Measurements from ENCODE around the gene C6orf132. TPM values are rescaled to one million over a fixed set of nuclear protein-coding genes. Genes with fewer than 3 reads are reported as not detected.
A peak's percentile ranks its signal among the peaks of the same experiment; 100 is the strongest.

The C6orf132 gene
- total and polyA plus RNA-seq, 9 of the 15 experiments (the other 6 are each of a cell fraction or from before 2014, with no cell fraction given): 0.06 to 0.35 (median 0.14) TPM

DNA sequence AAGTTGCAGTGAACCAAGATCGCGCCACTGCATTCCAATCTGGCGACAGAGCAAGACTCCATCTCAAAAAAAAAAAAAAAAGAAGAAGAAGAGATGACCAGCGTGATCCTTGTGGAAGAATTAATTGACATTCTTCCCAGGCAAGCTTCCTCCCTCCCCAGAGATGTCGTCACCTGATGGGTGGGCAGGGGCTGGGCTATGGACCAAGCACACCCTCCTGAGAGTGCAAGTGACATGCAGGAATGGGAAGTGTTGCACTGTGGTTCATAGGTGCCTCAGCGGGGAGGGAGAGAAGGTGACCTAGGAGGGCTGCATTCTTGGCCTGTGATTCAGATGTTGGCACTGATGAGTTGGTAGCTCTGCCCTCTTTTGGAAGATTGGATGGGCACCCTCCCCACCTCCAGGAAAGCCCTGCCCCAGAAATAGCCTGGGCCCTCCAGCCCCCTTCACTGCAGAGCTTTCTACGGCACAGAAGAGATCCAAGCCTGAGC is 54.3 kb downstream of the C6orf132 start:
- Histone ChIP-seq H3K36me3 (ENCODE audit: control insufficient read depth, insufficient read depth, low read length) (no peaks in the 10 kb centered on the region; the same call in 2 of the 3 replicates), H3K79me2 (ENCODE audit: control insufficient read depth, insufficient read depth, low read length) (no peaks in the 10 kb centered on the region), H3K4me3 (no peak overlapping the region), H3K9me3 (replicated peaks; ENCODE audit: control insufficient read depth, insufficient read depth, low read depth, low read length) (no peaks in the 10 kb centered on the region), H3K9me1 (ENCODE audit: control insufficient read depth, insufficient read depth, low read length) (no peaks in the 10 kb centered on the region), H3K4me1 (replicated peaks in 1 of 2; ENCODE audit: control insufficient read depth in 2 of 2, insufficient read depth in 2 of 2, low read length in 2 of 2) (peaks cover 43 to 48% of the 10 kb centered on the region in 2 experiments), H3K27me3 (ENCODE audit: control insufficient read depth in 2 of 2, insufficient read depth in 2 of 2, low read length in 2 of 2) (no peaks in the 10 kb centered on the region), H2AFZ (ENCODE audit: low read depth, low read length) (no peak overlapping the region), H4K20me1 (replicated peaks; ENCODE audit: control insufficient read depth, insufficient read depth, low read length) (no peaks in the 10 kb centered on the region), H3K4me2 (ENCODE audit: insufficient read depth, low read length) (no peak overlapping the region), H3K9ac (ENCODE audit: insufficient read depth in 1 of 2, low read depth in 2 of 2, low read length in 2 of 2) (no peak overlapping the region), H3K27ac (ENCODE audit: extremely low read depth, low read depth, low read length) (no peak overlapping the region)
- ATAC-seq: no peak
- ChIA-PET POLR2A (interaction anchor here (0.6 to 2.2 kb wide), 6 partner anchors 14 to 127 kb away, joined by 3 to 8 read pairs (median 4); no protein-coding TSS in a partner anchor), CTCF (ENCODE audit: low intra/inter-chr PET ratio) (no interaction called here)
- in situ Hi-C loops (cut with MboI): no loop called here
- no peak for FAIRE-seq
- 57% methylated on average over 6 of the region's 7 CpGs for WGBS (ENCODE audit: insufficient coverage, low coverage, missing lambda C conversion rate)
- intact Hi-C loops (cut with micrococcal nuclease): loop anchor here (10.0 kb wide), 1 partner anchor 787 kb away; the partner anchor contains the start of gene RPL7L1
- peak in 1 of 4 experiments; percentile 40 for DNase-seq (ENCODE audit: extremely low read depth in 1 of 4, low spot score in 3 of 4)
- BruUV-seq (replicated peaks): no TSS peak
- TF ChIP-seq, protein P1, sequence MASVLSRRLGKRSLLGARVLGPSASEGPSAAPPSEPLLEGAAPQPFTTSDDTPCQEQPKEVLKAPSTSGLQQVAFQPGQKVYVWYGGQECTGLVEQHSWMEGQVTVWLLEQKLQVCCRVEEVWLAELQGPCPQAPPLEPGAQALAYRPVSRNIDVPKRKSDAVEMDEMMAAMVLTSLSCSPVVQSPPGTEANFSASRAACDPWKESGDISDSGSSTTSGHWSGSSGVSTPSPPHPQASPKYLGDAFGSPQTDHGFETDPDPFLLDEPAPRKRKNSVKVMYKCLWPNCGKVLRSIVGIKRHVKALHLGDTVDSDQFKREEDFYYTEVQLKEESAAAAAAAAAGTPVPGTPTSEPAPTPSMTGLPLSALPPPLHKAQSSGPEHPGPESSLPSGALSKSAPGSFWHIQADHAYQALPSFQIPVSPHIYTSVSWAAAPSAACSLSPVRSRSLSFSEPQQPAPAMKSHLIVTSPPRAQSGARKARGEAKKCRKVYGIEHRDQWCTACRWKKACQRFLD (CRISPR knock-in tag; IDR thresholded peaks at IDR 0.05): no peak
- TF ChIP-seq NR2C1 (IDR thresholded peaks at IDR 0.05): no peak
- no peak for TF ChIP-seq NR2C1 (tag; IDR thresholded peaks at IDR 0.05)
- TF ChIP-seq ZNF347 (CRISPR knock-in tag; IDR thresholded peaks at IDR 0.05; ENCODE audit: low read depth): no peak
- TF ChIP-seq, protein P2, sequence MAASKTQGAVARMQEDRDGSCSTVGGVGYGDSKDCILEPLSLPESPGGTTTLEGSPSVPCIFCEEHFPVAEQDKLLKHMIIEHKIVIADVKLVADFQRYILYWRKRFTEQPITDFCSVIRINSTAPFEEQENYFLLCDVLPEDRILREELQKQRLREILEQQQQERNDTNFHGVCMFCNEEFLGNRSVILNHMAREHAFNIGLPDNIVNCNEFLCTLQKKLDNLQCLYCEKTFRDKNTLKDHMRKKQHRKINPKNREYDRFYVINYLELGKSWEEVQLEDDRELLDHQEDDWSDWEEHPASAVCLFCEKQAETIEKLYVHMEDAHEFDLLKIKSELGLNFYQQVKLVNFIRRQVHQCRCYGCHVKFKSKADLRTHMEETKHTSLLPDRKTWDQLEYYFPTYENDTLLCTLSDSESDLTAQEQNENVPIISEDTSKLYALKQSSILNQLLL (CRISPR knock-in tag; IDR thresholded peaks at IDR 0.05; ENCODE audit: borderline replicate concordance): no peak
- no peak for TF ChIP-seq PML (IDR thresholded peaks at IDR 0.05; ENCODE audit: low read length)
- TF ChIP-seq HNRNPL (IDR thresholded peaks at IDR 0.05; ENCODE audit: low read depth, low read length): no peak
- TF ChIP-seq KAT8 (IDR thresholded peaks at IDR 0.05; ENCODE audit: low read depth): no peak
- TF ChIP-seq, protein P3, sequence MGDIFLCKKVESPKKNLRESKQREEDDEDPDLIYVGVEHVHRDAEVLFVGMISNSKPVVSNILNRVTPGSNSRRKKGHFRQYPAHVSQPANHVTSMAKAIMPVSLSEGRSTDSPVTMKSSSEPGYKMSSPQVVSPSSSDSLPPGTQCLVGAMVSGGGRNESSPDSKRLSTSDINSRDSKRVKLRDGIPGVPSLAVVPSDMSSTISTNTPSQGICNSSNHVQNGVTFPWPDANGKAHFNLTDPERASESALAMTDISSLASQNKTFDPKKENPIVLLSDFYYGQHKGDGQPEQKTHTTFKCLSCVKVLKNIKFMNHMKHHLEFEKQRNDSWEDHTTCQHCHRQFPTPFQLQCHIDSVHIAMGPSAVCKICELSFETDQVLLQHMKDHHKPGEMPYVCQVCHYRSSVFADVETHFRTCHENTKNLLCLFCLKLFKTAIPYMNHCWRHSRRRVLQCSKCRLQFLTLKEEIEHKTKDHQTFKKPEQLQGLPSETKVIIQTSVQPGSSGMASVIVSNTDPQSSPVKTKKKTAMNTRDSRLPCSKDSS (IDR thresholded peaks at IDR 0.05; ENCODE audit: low read depth, partially characterized antibody): no peak
- peak; percentile 23; the same call in 1 of the 2 replicates for TF ChIP-seq CTBP1 (IDR thresholded peaks at IDR 0.05; ENCODE audit: borderline replicate concordance)
- TF ChIP-seq ZNF444 (CRISPR knock-in tag; IDR thresholded peaks at IDR 0.05): no peak
- TF ChIP-seq NCOA6 (IDR thresholded peaks at IDR 0.05): no peak
- 0 out of 2 replicates have a peak, but pooled peaks have one; percentile 15 for TF ChIP-seq CREM (IDR thresholded peaks at IDR 0.05; ENCODE audit: low read depth)
- TF ChIP-seq ARNT (IDR thresholded peaks at IDR 0.05): no peak
- TF ChIP-seq EP300 (IDR thresholded peaks at IDR 0.05; ENCODE audit: low read length): no peak
- 0 out of 2 replicates have a peak, but pooled peaks have one; percentile 16 for TF ChIP-seq ZNF384 (IDR thresholded peaks at IDR 0.05; ENCODE audit: low read depth, low read length)
- TF ChIP-seq, protein P4, sequence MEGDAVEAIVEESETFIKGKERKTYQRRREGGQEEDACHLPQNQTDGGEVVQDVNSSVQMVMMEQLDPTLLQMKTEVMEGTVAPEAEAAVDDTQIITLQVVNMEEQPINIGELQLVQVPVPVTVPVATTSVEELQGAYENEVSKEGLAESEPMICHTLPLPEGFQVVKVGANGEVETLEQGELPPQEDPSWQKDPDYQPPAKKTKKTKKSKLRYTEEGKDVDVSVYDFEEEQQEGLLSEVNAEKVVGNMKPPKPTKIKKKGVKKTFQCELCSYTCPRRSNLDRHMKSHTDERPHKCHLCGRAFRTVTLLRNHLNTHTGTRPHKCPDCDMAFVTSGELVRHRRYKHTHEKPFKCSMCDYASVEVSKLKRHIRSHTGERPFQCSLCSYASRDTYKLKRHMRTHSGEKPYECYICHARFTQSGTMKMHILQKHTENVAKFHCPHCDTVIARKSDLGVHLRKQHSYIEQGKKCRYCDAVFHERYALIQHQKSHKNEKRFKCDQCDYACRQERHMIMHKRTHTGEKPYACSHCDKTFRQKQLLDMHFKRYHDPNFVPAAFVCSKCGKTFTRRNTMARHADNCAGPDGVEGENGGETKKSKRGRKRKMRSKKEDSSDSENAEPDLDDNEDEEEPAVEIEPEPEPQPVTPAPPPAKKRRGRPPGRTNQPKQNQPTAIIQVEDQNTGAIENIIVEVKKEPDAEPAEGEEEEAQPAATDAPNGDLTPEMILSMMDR (IDR thresholded peaks at IDR 0.05 in 2 of 3, conservative IDR thresholded peaks at IDR 0.05 in 1 of 3; ENCODE audit: insufficient read depth in 2 of 3, low read depth in 1 of 3, low read length in 3 of 3): no peak

All from K562 (cell line).